ENCODE data around the gene RPIA.
A peak's percentile ranks its signal among the peaks of the same experiment; 100 is the strongest.

The RPIA gene

GRCh38 chr2:88711289-88711688 is 19.8 kb downstream of the RPIA start:
- H4K5ac ChIP-seq (ENCODE audit: low read length): no peak overlapping the region
- peaks cover 1% of the 10 kb centered on the region for H3K79me2 ChIP-seq (ENCODE audit: control insufficient read depth, insufficient read depth, low read length)
- H3K18ac ChIP-seq (ENCODE audit: low read length): no peak overlapping the region
- no peaks in the 10 kb centered on the region for H3K36me3 ChIP-seq (ENCODE audit: control insufficient read depth, insufficient read depth, low read length)
- no peak overlapping the region for H3K56ac ChIP-seq (ENCODE audit: low read length)
- no peak overlapping the region for H3K23ac ChIP-seq (ENCODE audit: low read length)
- peaks cover 7% of the 10 kb centered on the region for H3K79me1 ChIP-seq (ENCODE audit: low read length)
- no peak for DNase-seq
- H2BK5ac ChIP-seq (ENCODE audit: low read length): no peak overlapping the region
- no peak overlapping the region for H3K4me2 ChIP-seq (ENCODE audit: low read length)
- no peaks in the 10 kb centered on the region for H3K27me3 ChIP-seq (ENCODE audit: insufficient read depth, low read length, poor library complexity)
- H3K27ac ChIP-seq (ENCODE audit: low read depth, low read length): no peak overlapping the region
- no peak overlapping the region for H4K8ac ChIP-seq (ENCODE audit: low read depth, low read length)
- H2AK5ac ChIP-seq (ENCODE audit: low read length): no peak overlapping the region
- H3K9ac ChIP-seq (ENCODE audit: low read length): no peak overlapping the region
- peaks cover 2% of the 10 kb centered on the region for H3K4me1 ChIP-seq (ENCODE audit: control insufficient read depth, low read depth, low read length)
- WGBS (ENCODE audit: extremely low coverage, insufficient coverage, low lambda C conversion rate): no CpG with 5 or more reads among the region's 1 CpG
- H3K4me3 ChIP-seq (ENCODE audit: low read length): no peak overlapping the region
- no peak overlapping the region for H2BK15ac ChIP-seq (replicated peaks; ENCODE audit: low read depth)
- H2BK120ac ChIP-seq (ENCODE audit: low read depth, low read length): no peak overlapping the region
- no peak overlapping the region for H3K4ac ChIP-seq (ENCODE audit: low read depth, low read length)

GRCh38 chr2:88711897-88712296 is 20.4 kb downstream of the RPIA start:
- H3K9ac ChIP-seq (ENCODE audit: low read length): no peak overlapping the region
- no peak overlapping the region for H3K27ac ChIP-seq (ENCODE audit: low read depth, low read length)
- no peak overlapping the region for H2BK5ac ChIP-seq (ENCODE audit: low read length)
- H2BK120ac ChIP-seq (ENCODE audit: low read depth, low read length): no peak overlapping the region
- H2AK5ac ChIP-seq (ENCODE audit: low read length): no peak overlapping the region
- no peak overlapping the region for H3K4ac ChIP-seq (ENCODE audit: low read depth, low read length)
- H3K23ac ChIP-seq (ENCODE audit: low read length): no peak overlapping the region
- WGBS (ENCODE audit: extremely low coverage, insufficient coverage, low lambda C conversion rate): no CpG with 5 or more reads among the region's 1 CpG
- H3K4me2 ChIP-seq (ENCODE audit: low read length): no peak overlapping the region
- H2BK15ac ChIP-seq (replicated peaks; ENCODE audit: low read depth): no peak overlapping the region
- no peak overlapping the region for H4K5ac ChIP-seq (ENCODE audit: low read length)
- H3K18ac ChIP-seq (ENCODE audit: low read length): no peak overlapping the region
- no peak overlapping the region for H3K4me3 ChIP-seq (ENCODE audit: low read length)
- no peak overlapping the region for H3K56ac ChIP-seq (ENCODE audit: low read length)
- peaks cover 7% of the 10 kb centered on the region for H3K79me1 ChIP-seq (ENCODE audit: low read length)
- peaks cover 1% of the 10 kb centered on the region for H3K79me2 ChIP-seq (ENCODE audit: control insufficient read depth, insufficient read depth, low read length)
- no peaks in the 10 kb centered on the region for H3K36me3 ChIP-seq (ENCODE audit: control insufficient read depth, insufficient read depth, low read length)
- no peak overlapping the region for H4K8ac ChIP-seq (ENCODE audit: low read depth, low read length)
- peaks cover 2% of the 10 kb centered on the region for H3K4me1 ChIP-seq (ENCODE audit: control insufficient read depth, low read depth, low read length)
- peak; percentile 29 for DNase-seq
- H3K27me3 ChIP-seq (ENCODE audit: insufficient read depth, low read length, poor library complexity): no peaks in the 10 kb centered on the region

GRCh38 chr2:88713408-88713807 is 21.9 kb downstream of the RPIA start:
- Histone ChIP-seq H3K4ac (ENCODE audit: low read depth, low read length) (no peak overlapping the region), H4K8ac (ENCODE audit: low read depth, low read length) (no peak overlapping the region), H3K27me3 (ENCODE audit: insufficient read depth, low read length, poor library complexity) (no peaks in the 10 kb centered on the region), H2BK5ac (ENCODE audit: low read length) (no peak overlapping the region), H3K23ac (ENCODE audit: low read length) (no peak overlapping the region), H3K4me3 (ENCODE audit: low read length) (no peak overlapping the region), H3K4me1 (ENCODE audit: control insufficient read depth, low read depth, low read length) (peaks cover 2% of the 10 kb centered on the region), H3K9ac (ENCODE audit: low read length) (no peak overlapping the region), H3K56ac (ENCODE audit: low read length) (no peak overlapping the region), H3K27ac (ENCODE audit: low read depth, low read length) (no peak overlapping the region), H2BK120ac (ENCODE audit: low read depth, low read length) (no peak overlapping the region), H3K4me2 (ENCODE audit: low read length) (no peak overlapping the region), H3K79me1 (ENCODE audit: low read length) (peaks cover 7% of the 10 kb centered on the region), H4K5ac (ENCODE audit: low read length) (no peak overlapping the region), H3K18ac (ENCODE audit: low read length) (no peak overlapping the region), H3K79me2 (ENCODE audit: control insufficient read depth, insufficient read depth, low read length) (peaks cover 1% of the 10 kb centered on the region), H2BK15ac (replicated peaks; ENCODE audit: low read depth) (no peak overlapping the region), H2AK5ac (ENCODE audit: low read length) (no peak overlapping the region), H3K36me3 (ENCODE audit: control insufficient read depth, insufficient read depth, low read length) (no peaks in the 10 kb centered on the region)
- WGBS (ENCODE audit: extremely low coverage, insufficient coverage, low lambda C conversion rate): no CpG with 5 or more reads among the region's 4 CpGs
- no peak for DNase-seq

- H3K9ac ChIP-seq (ENCODE audit: low read length): no peak overlapping the region
- no peak overlapping the region for H3K27ac ChIP-seq (ENCODE audit: low read depth, low read length)
- H3K4me2 ChIP-seq (ENCODE audit: low read length): no peak overlapping the region
- H3K27me3 ChIP-seq (ENCODE audit: insufficient read depth, low read length, poor library complexity): no peaks in the 10 kb centered on the region
- H4K8ac ChIP-seq (ENCODE audit: low read depth, low read length): no peak overlapping the region
- peak overlapping the region; percentile 10 for H3K56ac ChIP-seq (ENCODE audit: low read length)
- H3K4me1 ChIP-seq (ENCODE audit: control insufficient read depth, low read depth, low read length): peaks cover 2% of the 10 kb centered on the region
- peak overlapping the region; percentile 81 for H4K5ac ChIP-seq (ENCODE audit: low read length)
- H3K79me2 ChIP-seq (ENCODE audit: control insufficient read depth, insufficient read depth, low read length): peaks cover 1% of the 10 kb centered on the region
- H2BK15ac ChIP-seq (replicated peaks; ENCODE audit: low read depth): no peak overlapping the region
- H3K4me3 ChIP-seq (ENCODE audit: low read length): no peak overlapping the region
- peaks cover 7% of the 10 kb centered on the region for H3K79me1 ChIP-seq (ENCODE audit: low read length)
- H2AK5ac ChIP-seq (ENCODE audit: low read length): no peak overlapping the region
- H3K4ac ChIP-seq (ENCODE audit: low read depth, low read length): no peak overlapping the region
- H3K18ac ChIP-seq (ENCODE audit: low read length): no peak overlapping the region
- no peaks in the 10 kb centered on the region for H3K36me3 ChIP-seq (ENCODE audit: control insufficient read depth, insufficient read depth, low read length)
- no peak overlapping the region for H2BK5ac ChIP-seq (ENCODE audit: low read length)
- H3K23ac ChIP-seq (ENCODE audit: low read length): no peak overlapping the region
- WGBS (ENCODE audit: extremely low coverage, insufficient coverage, low lambda C conversion rate): no CpG with 5 or more reads among the region's 3 CpGs
- no peak overlapping the region for H2BK120ac ChIP-seq (ENCODE audit: low read depth, low read length)
- no peak for DNase-seq
Measured at GRCh38 chr2:88714667-88715066, 23.2 kb downstream of the RPIA start.

GRCh38 chr2:88720399-88720798 is 28.9 kb downstream of the RPIA start:
- Histone ChIP-seq H3K79me2 (ENCODE audit: control insufficient read depth, insufficient read depth, low read length) (no peaks in the 10 kb centered on the region), H3K4me1 (ENCODE audit: control insufficient read depth, low read depth, low read length) (no peaks in the 10 kb centered on the region), H3K36me3 (ENCODE audit: control insufficient read depth, insufficient read depth, low read length) (no peaks in the 10 kb centered on the region), H3K4ac (ENCODE audit: low read depth, low read length) (no peak overlapping the region), H4K5ac (ENCODE audit: low read length) (no peak overlapping the region), H2BK120ac (ENCODE audit: low read depth, low read length) (no peak overlapping the region), H3K27me3 (ENCODE audit: insufficient read depth, low read length, poor library complexity) (no peaks in the 10 kb centered on the region), H3K23ac (ENCODE audit: low read length) (no peak overlapping the region), H3K4me2 (ENCODE audit: low read length) (no peak overlapping the region), H3K18ac (ENCODE audit: low read length) (no peak overlapping the region), H3K79me1 (ENCODE audit: low read length) (peaks cover 2% of the 10 kb centered on the region), H3K4me3 (ENCODE audit: low read length) (no peak overlapping the region), H3K27ac (ENCODE audit: low read depth, low read length) (no peak overlapping the region), H3K9ac (ENCODE audit: low read length) (no peak overlapping the region), H4K8ac (ENCODE audit: low read depth, low read length) (no peak overlapping the region), H2BK5ac (ENCODE audit: low read length) (no peak overlapping the region), H2AK5ac (ENCODE audit: low read length) (no peak overlapping the region), H2BK15ac (replicated peaks; ENCODE audit: low read depth) (no peak overlapping the region), H3K56ac (ENCODE audit: low read length) (no peak overlapping the region)
- DNase-seq: no peak

GRCh38 chr2:88721268-88721667 is 29.8 kb downstream of the RPIA start:
- Histone ChIP-seq H4K8ac (ENCODE audit: low read depth, low read length) (no peak overlapping the region), H3K79me2 (ENCODE audit: control insufficient read depth, insufficient read depth, low read length) (no peaks in the 10 kb centered on the region), H3K56ac (ENCODE audit: low read length) (no peak overlapping the region), H2BK5ac (ENCODE audit: low read length) (no peak overlapping the region), H3K36me3 (ENCODE audit: control insufficient read depth, insufficient read depth, low read length) (no peaks in the 10 kb centered on the region), H3K27me3 (ENCODE audit: insufficient read depth, low read length, poor library complexity) (no peaks in the 10 kb centered on the region), H3K9ac (ENCODE audit: low read length) (no peak overlapping the region), H3K23ac (ENCODE audit: low read length) (no peak overlapping the region), H2BK120ac (ENCODE audit: low read depth, low read length) (no peak overlapping the region), H3K4me1 (ENCODE audit: control insufficient read depth, low read depth, low read length) (no peaks in the 10 kb centered on the region), H4K5ac (ENCODE audit: low read length) (no peak overlapping the region), H2BK15ac (replicated peaks; ENCODE audit: low read depth) (no peak overlapping the region), H3K4ac (ENCODE audit: low read depth, low read length) (no peak overlapping the region), H3K27ac (ENCODE audit: low read depth, low read length) (no peak overlapping the region), H3K79me1 (ENCODE audit: low read length) (peaks cover 3% of the 10 kb centered on the region), H3K4me3 (ENCODE audit: low read length) (no peak overlapping the region), H2AK5ac (ENCODE audit: low read length) (no peak overlapping the region), H3K18ac (ENCODE audit: low read length) (no peak overlapping the region), H3K4me2 (ENCODE audit: low read length) (no peak overlapping the region)
- no CpG with 5 or more reads among the region's 2 CpGs for WGBS (ENCODE audit: extremely low coverage, insufficient coverage, low lambda C conversion rate)
- no peak for DNase-seq
